K562 (cell line): ENCODE measurements around the gene POMGNT1. TPM values are rescaled to one million over a fixed set of nuclear protein-coding genes. Genes with fewer than 3 reads are reported as not detected.

Experiments
- ATAC-seq: fragments of 200-7000 bp; cut with Tn5 transposase; 3 replicates; pipeline ENCODE4 v1.9.1; 2020; ENCODE audit warnings: moderate library complexity
- BruUV-seq: library from RNA; stranded (reverse); fragments of 400-500 nt; replicated peaks from 2 replicates; lab custom pipeline; 2021; lab: Mats Ljungman, UMichigan
- CTCF ChIA-PET: fragments of 300-600 bp; formaldehyde crosslinking; extraction: SDS; loops from one replicate; lab custom pipeline; 2021; ENCODE audit warnings: low intra/inter-chr PET ratio; lab: Yijun Ruan, JAX
- POLR2A ChIA-PET: fragments of 300-600, 350-650 bp; sonication (Branson Sonifier 250); formaldehyde crosslinking; extraction: SDS; loops from one replicate; lab custom pipeline; 2021; ENCODE audit warnings: antibody characterized with exemption, inconsistent platforms; lab: Yijun Ruan, JAX
- DNase-seq, 4 experiments: peaks; one replicate each; pipeline versions ENCODE4 v3.0.0 to v3.0.0-alpha.2; 2011 to 2018; ENCODE audit warnings: low spot score in 3 of 4, mixed read lengths in 3 of 4; ENCODE audit errors: extremely low read depth in 1 of 4
- FAIRE-seq: peaks from 2 replicates; lab custom pipeline; 2011; peaks lifted over from hg19 to GRCh38; lab: Jason Lieb, UNC
- H2AFZ ChIP-seq: 2 replicates; pipeline ENCODE4 v1.6.0; 2011; ENCODE audit warnings: low read depth, low read length, control low read depth, inconsistent platforms
- H3K27ac ChIP-seq: fragments of 200-600 bp; 3 replicates; pipeline ENCODE4 v1.8.0; 2011; ENCODE audit warnings: low read depth, mild to moderate bottlenecking, control low read depth, inconsistent platforms, low read length, moderate library complexity, mixed read lengths; ENCODE audit errors: extremely low read depth
- H3K27me3 ChIP-seq, 2 experiments: fragments of 300-600 bp in 1 of 2; 2 replicates in 1 of 2; 3 replicates in 1 of 2; pipeline versions ENCODE4 v1.6.0 to v1.8.0; 2011; ENCODE audit warnings: inconsistent platforms in 2 of 2, low read length in 2 of 2, mild to moderate bottlenecking in 1 of 2, mixed read lengths in 1 of 2, moderate library complexity in 1 of 2; ENCODE audit not compliant: control insufficient read depth in 2 of 2, insufficient read depth in 2 of 2
- H3K36me3 ChIP-seq: fragments of 300-600 bp; 3 replicates; pipeline ENCODE4 v1.8.0; 2011; ENCODE audit warnings: mild to moderate bottlenecking, low read length, inconsistent platforms; ENCODE audit not compliant: control insufficient read depth, insufficient read depth
- H3K4me1 ChIP-seq, 2 experiments: fragments of 200-600 bp in 1 of 2; replicated peaks in 1 of 2; 2 replicates in 1 of 2; 3 replicates in 1 of 2; pipeline versions ENCODE4 v1.5.1 to v1.8.0; 2011; ENCODE audit warnings: inconsistent platforms in 2 of 2, low read length in 2 of 2, mild to moderate bottlenecking in 1 of 2, mixed read lengths in 1 of 2, moderate library complexity in 1 of 2; ENCODE audit not compliant: control insufficient read depth in 2 of 2, insufficient read depth in 2 of 2
- H3K4me2 ChIP-seq: 2 replicates; pipeline ENCODE4 v1.6.1; 2011; ENCODE audit warnings: low read length, control low read depth, inconsistent platforms, mixed read lengths; ENCODE audit not compliant: insufficient read depth
- H3K4me3 ChIP-seq: fragments of 200-600 bp; sonication (generic), shearing (Covaris generic); 2 replicates; pipeline ENCODE4 v1.5.1; 2016; ENCODE audit warnings: control low read depth, inconsistent platforms
- H3K79me2 ChIP-seq: fragments of 200-600 bp; 3 replicates; pipeline ENCODE4 v1.8.0; 2011; ENCODE audit warnings: low read length, inconsistent platforms; ENCODE audit not compliant: control insufficient read depth, insufficient read depth
- H3K9ac ChIP-seq, 2 experiments: 2 replicates each; pipeline versions ENCODE4 v1.6.0 to v1.6.1; 2011; ENCODE audit warnings: low read depth in 2 of 2, low read length in 2 of 2, control low read depth in 1 of 2, inconsistent platforms in 1 of 2, mild to moderate bottlenecking in 1 of 2, mixed read lengths in 1 of 2; ENCODE audit not compliant: insufficient read depth in 1 of 2
- H3K9me1 ChIP-seq: one replicate; pipeline ENCODE4 v1.6.0; 2011; ENCODE audit warnings: inconsistent platforms, mild to moderate bottlenecking, low read length, moderate library complexity; ENCODE audit not compliant: control insufficient read depth, insufficient read depth
- H3K9me3 ChIP-seq: replicated peaks from 2 replicates; pipeline ENCODE4 v1.5.1; 2011; ENCODE audit warnings: low read depth, low read length, inconsistent platforms; ENCODE audit not compliant: control insufficient read depth, insufficient read depth
- H4K20me1 ChIP-seq: replicated peaks from 2 replicates; pipeline ENCODE4 v1.6.1; 2011; ENCODE audit warnings: low read length, inconsistent platforms, mixed read lengths; ENCODE audit not compliant: control insufficient read depth, insufficient read depth
- CSDE1 ChIP-seq, 2 experiments: fragments of 450-650 bp; IDR thresholded peaks; 2 replicates each; pipeline ENCODE4 v1.6.1; 2016; ENCODE audit warnings: mild to moderate bottlenecking in 1 of 2
- KHSRP ChIP-seq: fragments of 450-650 bp; IDR thresholded peaks from 2 replicates; pipeline ENCODE4 v1.6.1; 2017
- LCOR ChIP-seq: sonication (generic); formaldehyde crosslinking; IDR thresholded peaks from 2 replicates; pipeline ENCODE4 v1.8.0; 2022; ENCODE audit warnings: mild to moderate bottlenecking, missing genetic modification reagents
- POLR2A ChIP-seq: fragments of 450-650 bp; conservative IDR thresholded peaks from 2 replicates; pipeline ENCODE4 v1.6.1; 2016
- POLR2G ChIP-seq: fragments of 200-400 bp; formaldehyde crosslinking; IDR thresholded peaks from 2 replicates; pipeline ENCODE4 v1.6.1; 2017; ENCODE audit warnings: low read depth, mild to moderate bottlenecking, antibody characterized with exemption, low read length, moderate library complexity
- RFX5 ChIP-seq: IDR thresholded peaks from 2 replicates; pipeline ENCODE4 v1.6.1; 2011; ENCODE audit warnings: low read depth, mild to moderate bottlenecking, improper control_type of control experiment, low read length
- TCFL5 ChIP-seq: fragments of 250-450 bp; sonication (Bioruptor Pico); conservative IDR thresholded peaks from 2 replicates; pipeline ENCODE4 v1.6.1; 2021; ENCODE audit warnings: mild to moderate bottlenecking, moderate library complexity, matching md5 sums
- ZKSCAN3 ChIP-seq: fragments of 250-450 bp; sonication (Bioruptor Pico); IDR thresholded peaks from 2 replicates; pipeline ENCODE4 v1.4.0; 2020
- ZNF24 ChIP-seq: fragments of 450-650 bp; IDR thresholded peaks from 2 replicates; pipeline ENCODE4 v1.6.1; 2016
- WGBS: fragments of 100-300 bp; shearing (Covaris generic); methylation state at CpG from one replicate; pipeline ENCODE4 v1.1.6; 2016; ENCODE audit warnings: low coverage, mixed read lengths; ENCODE audit not compliant: insufficient coverage; ENCODE audit errors: missing lambda C conversion rate; 5-methylcytosine and 5-hydroxymethylcytosine counted together
- in situ Hi-C: fragments of 300-500 bp; cut with MboI; formaldehyde crosslinking; loops from 4 replicates; pipeline ENCODE4 v1.15.0; 2018; ENCODE audit warnings: inconsistent platforms, mixed read lengths
- intact Hi-C: fragments of 100-400 bp; cut with micrococcal nuclease; formaldehyde crosslinking; loops from 2 replicates; pipeline ENCODE4 v1.14.2; 2022
- polyA plus RNA-seq, 8 experiments: library from polyadenylated mRNA; depleted of rRNA in 4 of 8; stranded (reverse) in 5 of 8; unstranded in 3 of 8; fragments of >200 nt; fragmentation: Nextera tagmentation in 2 of 8; fragmentation: Illumina TruSeq in 1 of 8; extraction: Ambion mirVana in 2 of 8; extraction: Trizol in 1 of 8; gene quantifications; 2 replicates each; pipeline versions ENCODE4 v1.2.1 to v1.2.3, GENCODE V29; 2011 to 2014; ENCODE audit warnings: inconsistent platforms in 1 of 8, missing spikeins in 1 of 8
- total RNA-seq, 7 experiments: library from RNA; depleted of rRNA in 6 of 7; stranded (reverse); fragments of >200 nt in 6 of 7; fragmentation: Illumina TruSeq in 2 of 7; extraction: Trizol in 2 of 7; gene quantifications; 2 replicates each; pipeline versions ENCODE4 v1.2.1 to v1.2.3, GENCODE V29; 2011 to 2021; ENCODE audit warnings: low replicate concordance in 1 of 7
- TF ChIP-seq, protein P1 (sequence below): fragments of 250-450 bp; sonication (Bioruptor Pico); IDR thresholded peaks from 2 replicates; pipeline ENCODE4 v1.5.1; 2021; ENCODE audit warnings: mild to moderate bottlenecking

The POMGNT1 gene
- total and polyA plus RNA-seq, 9 of the 15 experiments (the other 6 are each of a cell fraction or from before 2014, with no cell fraction given) = 14.1 to 58.9 (median 37.8) TPM

DNA sequence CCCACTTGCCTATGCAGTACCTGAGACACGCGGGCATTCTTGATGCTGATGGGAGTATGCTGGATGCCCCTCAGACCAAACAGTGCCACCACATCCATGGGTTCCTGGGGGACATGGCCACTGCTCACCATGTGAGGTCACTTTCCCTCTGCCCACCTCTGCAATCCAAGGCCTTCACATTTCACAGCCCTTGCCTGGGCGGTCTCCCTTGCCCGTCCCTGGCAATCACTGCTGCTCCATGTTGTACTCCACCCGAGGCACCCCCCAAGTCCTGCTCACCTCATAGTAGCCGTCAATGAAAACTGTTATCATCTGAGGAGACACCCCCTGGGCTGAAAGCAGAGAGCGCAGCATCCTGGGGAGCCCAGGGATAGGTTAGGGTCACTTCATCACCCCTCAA, 4.9 kb downstream of the POMGNT1 start:
- no peak for ATAC-seq
- POLR2A ChIA-PET = interaction anchor here (0.5 to 1.6 kb wide), 6 partner anchors 8 to 507 kb away, joined by 3 to 5 read pairs (median 3); partner anchors contain the start of gene GPBP1L1
- intact Hi-C loops = no loop called here

More for the DNA sequence above, 4.9 kb downstream of the POMGNT1 start:
- no peak overlapping the region for H2AFZ ChIP-seq
- no peaks in the 10 kb centered on the region for H3K27me3 ChIP-seq
- CTCF ChIA-PET = no interaction called here
- BruUV-seq = no TSS peak
- H3K27ac ChIP-seq = no peak overlapping the region
- in situ Hi-C loops = loop anchor here (25.0 kb wide), 1 partner anchor 556 kb away; no protein-coding TSS in a partner anchor
- 92% methylated on average over 7 of the region's 7 CpGs for WGBS
- no peak overlapping the region for H3K4me2 ChIP-seq
- no peaks in the 10 kb centered on the region for H3K9me3 ChIP-seq
- FAIRE-seq (no peak), DNase-seq (no peak)
- H3K36me3 ChIP-seq = peaks cover 80% of the 10 kb centered on the region
- no peaks in the 10 kb centered on the region for H4K20me1 ChIP-seq
- TF ChIP-seq, protein P1, sequence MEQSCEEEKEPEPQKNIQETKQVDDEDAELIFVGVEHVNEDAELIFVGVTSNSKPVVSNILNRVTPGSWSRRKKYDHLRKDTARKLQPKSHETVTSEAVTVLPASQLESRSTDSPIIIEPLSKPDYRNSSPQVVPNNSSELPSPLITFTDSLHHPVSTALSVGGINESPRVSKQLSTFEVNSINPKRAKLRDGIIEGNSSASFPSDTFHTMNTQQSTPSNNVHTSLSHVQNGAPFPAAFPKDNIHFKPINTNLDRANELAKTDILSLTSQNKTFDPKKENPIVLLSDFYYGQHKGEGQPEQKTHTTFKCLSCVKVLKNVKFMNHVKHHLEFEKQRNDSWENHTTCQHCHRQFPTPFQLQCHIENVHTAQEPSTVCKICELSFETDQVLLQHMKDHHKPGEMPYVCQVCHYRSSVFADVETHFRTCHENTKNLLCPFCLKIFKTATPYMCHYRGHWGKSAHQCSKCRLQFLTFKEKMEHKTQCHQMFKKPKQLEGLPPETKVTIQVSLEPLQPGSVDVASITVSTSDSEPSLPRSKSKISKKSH (CRISPR knock-in tag) = no peak
- no peak for TF ChIP-seq POLR2G
- no peak for TF ChIP-seq RFX5
- TF ChIP-seq ZKSCAN3 (CRISPR knock-in tag) = no peak
- TF ChIP-seq LCOR = no peak
- no peak for TF ChIP-seq KHSRP
- TF ChIP-seq CSDE1 (IDR thresholded peaks at IDR 0.05) = no peak
- no peak for TF ChIP-seq ZNF24
- TF ChIP-seq TCFL5 (CRISPR knock-in tag) = no peak
- TF ChIP-seq POLR2A = no peak
- no peak overlapping the region for H3K4me3 ChIP-seq
- no peaks in the 10 kb centered on the region for H3K9me1 ChIP-seq
- peaks cover 8% of the 10 kb centered on the region for H3K79me2 ChIP-seq
- peaks cover 8 to 17% of the 10 kb centered on the region in 2 experiments; a peak in 3 of 5 replicates for H3K4me1 ChIP-seq
- H3K9ac ChIP-seq = peak overlapping the region in 1 of 2 experiments; percentile 43; a peak in 1 of 4 replicates
